Measurements from ENCODE around the gene SCN5A. TPM values are rescaled to one million over a fixed set of nuclear protein-coding genes. Genes with fewer than 3 reads are reported as not detected.

Gene SCN5A
- total and polyA plus RNA-seq, 2 of the 8 experiments (the other 6 are each of a cell fraction or from before 2014, with no cell fraction given): 4.8 to 11.4 TPM

- TF ChIP-seq MAX (IDR thresholded peaks at IDR 0.05): no peak
- TF ChIP-seq GABPA (IDR thresholded peaks at IDR 0.05; ENCODE audit: borderline replicate concordance, insufficient read depth, low read length): no peak
- no peak for TF ChIP-seq RXRA (IDR thresholded peaks at IDR 0.05; ENCODE audit: insufficient read depth, low read depth, low read length)
- no peak for TF ChIP-seq KDM5A (IDR thresholded peaks at IDR 0.05; ENCODE audit: low read length)
- no peak for TF ChIP-seq CBX5 (IDR thresholded peaks at IDR 0.05; ENCODE audit: low read depth, low read length)
Observed at GRCh38 chr3:38638354-38638753, 11.1 kb downstream of the SCN5A start (continued).
